PFSK-1 (cell line): ENCODE measurements around the gene WNK1.

ENCODE experiments used
- FOXP2 ChIP-seq: optimal IDR thresholded peaks from 2 replicates; pipeline ENCODE3; 2011; ENCODE audit warnings: borderline replicate concordance, control low read depth, inconsistent platforms; ENCODE audit not compliant: insufficient read depth; ENCODE audit errors: extremely low read length, extremely low read depth
- POLR2AphosphoS5 ChIP-seq: IDR thresholded peaks from 2 replicates; pipeline ENCODE4 v1.6.1; 2012; ENCODE audit warnings: low read depth, mild to moderate bottlenecking, control low read depth, low read length, moderate library complexity
- REST ChIP-seq, 2 experiments: IDR thresholded peaks; 2 replicates each; pipeline versions ENCODE4 v1.6.1 to v1.8.0; 2011 to 2012; ENCODE audit warnings: low read depth in 2 of 2, low read length in 2 of 2, control low read depth in 1 of 2, inconsistent platforms in 1 of 2, mild to moderate bottlenecking in 1 of 2, moderate library complexity in 1 of 2; ENCODE audit not compliant: insufficient read depth in 1 of 2
- SIN3A ChIP-seq: IDR thresholded peaks from 2 replicates; pipeline ENCODE4 v1.6.1; 2012; ENCODE audit warnings: mild to moderate bottlenecking, low read length, moderate library complexity, borderline replicate concordance; ENCODE audit not compliant: insufficient read depth
- TAF1 ChIP-seq: IDR thresholded peaks from 2 replicates; pipeline ENCODE4 v1.6.1; 2012; ENCODE audit warnings: low read length, control low read depth, borderline replicate concordance; ENCODE audit not compliant: insufficient read depth

WNK1 gene

GRCh38 chr12:785706-786105, 33.3 kb downstream of the WNK1 start:
- no peak for TF ChIP-seq FOXP2

- no peak for TF ChIP-seq TAF1
- no peak for TF ChIP-seq FOXP2
- no peak for TF ChIP-seq SIN3A
- no peak for TF ChIP-seq REST (IDR thresholded peaks at IDR 0.05; ENCODE audit: insufficient read depth in 1 of 2, low read depth in 2 of 2, low read length in 2 of 2)
- no peak for TF ChIP-seq POLR2AphosphoS5
Observed at GRCh38 chr12:788288-788687, 35.9 kb downstream of the WNK1 start.

GRCh38 chr12:789852-790563, 37.6 kb downstream of the WNK1 start:
- TF ChIP-seq FOXP2, result no peak
- no peak for TF ChIP-seq REST (IDR thresholded peaks at IDR 0.05; ENCODE audit: insufficient read depth in 1 of 2, low read depth in 2 of 2, low read length in 2 of 2)
- no peak for TF ChIP-seq SIN3A
- TF ChIP-seq POLR2AphosphoS5, result no peak
- no peak for TF ChIP-seq TAF1

- TF ChIP-seq SIN3A (no peak), POLR2AphosphoS5 (no peak), FOXP2 (no peak)
Observed at GRCh38 chr12:790608-791007, 38.2 kb downstream of the WNK1 start.

- TF ChIP-seq POLR2AphosphoS5 (no peak), REST (IDR thresholded peaks at IDR 0.05; ENCODE audit: insufficient read depth in 1 of 2, low read depth in 2 of 2, low read length in 2 of 2) (no peak), SIN3A (no peak), TAF1 (no peak), FOXP2 (no peak)
Observed at GRCh38 chr12:793037-793436, 40.7 kb downstream of the WNK1 start.

- TF ChIP-seq SIN3A (no peak), REST (IDR thresholded peaks at IDR 0.05; ENCODE audit: insufficient read depth in 1 of 2, low read depth in 2 of 2, low read length in 2 of 2) (no peak), POLR2AphosphoS5 (no peak), FOXP2 (no peak), TAF1 (no peak)
Observed at GRCh38 chr12:793711-794110, 41.3 kb downstream of the WNK1 start.
